Neural progenitor cell (in vitro differentiated cells): Measurements from ENCODE around the gene SELENOO. TPM values are rescaled to one million over a fixed set of nuclear protein-coding genes. Genes with fewer than 3 reads are reported as not detected.

Experiments
- DNase-seq: peaks from one replicate; pipeline ENCODE4 v3.0.0-alpha.2; 2016; ENCODE audit warnings: low spot score
- H2AFZ ChIP-seq: fragments of 200-600 bp; sonication (generic); replicated peaks from 2 replicates; pipeline ENCODE4 v1.6.1; 2016; ENCODE audit warnings: antibody characterized with exemption
- H3F3A ChIP-seq: fragments of 200-600 bp; sonication (generic); 2 replicates; pipeline ENCODE4 v1.6.1; 2016; ENCODE audit warnings: antibody characterized with exemption, low read depth
- H3K27ac ChIP-seq: fragments of 200-600 bp; sonication (generic); 2 replicates; pipeline ENCODE4 v1.5.1; 2016; ENCODE audit warnings: mild to moderate bottlenecking
- H3K27me3 ChIP-seq: fragments of 200-600 bp; sonication (generic); 2 replicates; pipeline ENCODE4 v1.6.1; 2016; ENCODE audit warnings: mild to moderate bottlenecking, moderate library complexity
- H3K36me3 ChIP-seq: fragments of 200-600 bp; sonication (generic); 2 replicates; pipeline ENCODE4 v1.5.1; 2016
- H3K4me1 ChIP-seq: fragments of 200-600 bp; sonication (generic); 2 replicates; pipeline ENCODE4 v1.6.1; 2016; ENCODE audit warnings: mixed run types
- H3K4me2 ChIP-seq: fragments of 200-600 bp; sonication (generic); 2 replicates; pipeline ENCODE4 v1.6.1; 2016
- H3K4me3 ChIP-seq: fragments of 200-600 bp; sonication (generic); 2 replicates; pipeline ENCODE4 v1.5.1; 2016
- H3K79me2 ChIP-seq: fragments of 200-600 bp; sonication (generic); 2 replicates; pipeline ENCODE4 v1.6.1; 2016; ENCODE audit warnings: low read depth
- H3K9ac ChIP-seq: fragments of 200-600 bp; sonication (generic); 2 replicates; pipeline ENCODE4 v1.6.1; 2016
- H3K9me3 ChIP-seq: fragments of 200-600 bp; sonication (generic); 2 replicates; pipeline ENCODE4 v1.5.1; 2016; ENCODE audit warnings: low read depth
- H4K20me1 ChIP-seq: fragments of 200-600 bp; sonication (generic); 2 replicates; pipeline ENCODE4 v1.6.1; 2016; ENCODE audit warnings: low read depth
- H3K27ac Mint-ChIP-seq: 3 replicates; pipeline ENCODE4 v1.8.0; 2021; ENCODE audit warnings: mixed read lengths
- H3K27me3 Mint-ChIP-seq: 2 replicates; pipeline ENCODE4 v1.8.0; 2022; ENCODE audit warnings: low read depth, mild to moderate bottlenecking, inconsistent platforms, moderate library complexity, mixed read lengths; ENCODE audit not compliant: insufficient read depth
- H3K36me3 Mint-ChIP-seq: 3 replicates; pipeline ENCODE4 v1.8.0; 2021; ENCODE audit warnings: mixed read lengths
- H3K4me1 Mint-ChIP-seq: 3 replicates; pipeline ENCODE4 v1.8.0; 2021; ENCODE audit warnings: mixed read lengths
- H3K4me3 Mint-ChIP-seq: 3 replicates; pipeline ENCODE4 v1.8.0; 2021; ENCODE audit warnings: mild to moderate bottlenecking, moderate library complexity, mixed read lengths
- H3K9me3 Mint-ChIP-seq: 3 replicates; pipeline ENCODE4 v1.8.0; 2020; ENCODE audit warnings: mixed read lengths
- CTCF ChIP-seq: fragments of 200-600 bp; sonication (generic); IDR thresholded peaks from 2 replicates; pipeline ENCODE4 v1.5.1; 2017; ENCODE audit warnings: antibody characterized with exemption, mild to moderate bottlenecking
- EZH2 ChIP-seq: fragments of 200-600 bp; sonication (generic); IDR thresholded peaks from 2 replicates; pipeline ENCODE4 v1.6.1; 2017; ENCODE audit warnings: antibody characterized with exemption, mild to moderate bottlenecking, moderate library complexity
- EZH2phosphoT487 ChIP-seq: fragments of 200-600 bp; sonication (generic); IDR thresholded peaks from 2 replicates; pipeline ENCODE4 v1.6.1; 2017; ENCODE audit warnings: antibody characterized with exemption
- total RNA-seq: library from RNA; depleted of rRNA; stranded (reverse); fragments of >200 nt; gene quantifications from 2 replicates; pipeline ENCODE4 v1.2.3, GENCODE V29; 2015; ENCODE audit warnings: low replicate concordance

The SELENOO gene
- total RNA-seq, 1 donor from 2014 or later: 7.6 TPM

- Mint-ChIP-seq H3K4me1 (peaks cover 11% of the 10 kb centered on the region), H3K36me3 (peaks cover 1% of the 10 kb centered on the region), H3K27ac (peak overlapping the region; percentile 98), H3K27me3 (peaks cover 3% of the 10 kb centered on the region), H3K9me3 (no peaks in the 10 kb centered on the region), H3K4me3 (peak overlapping the region; percentile 97)
- no peaks in the 10 kb centered on the region for H3K36me3 ChIP-seq
- H3K4me3 ChIP-seq: peak overlapping the region; percentile 67
- no peaks in the 10 kb centered on the region for H3K9me3 ChIP-seq
- H3K27me3 ChIP-seq: peaks cover 16% of the 10 kb centered on the region
- H2AFZ ChIP-seq: no peak overlapping the region
- H4K20me1 ChIP-seq: peaks cover 45% of the 10 kb centered on the region
- H3K4me2 ChIP-seq: peak overlapping the region; percentile 94
- peak; percentile 61 for DNase-seq
- H3K9ac ChIP-seq: peak overlapping the region; percentile 21
- no peak overlapping the region for H3K27ac ChIP-seq
- peaks cover 19% of the 10 kb centered on the region for H3K79me2 ChIP-seq
- TF ChIP-seq CTCF (no peak), EZH2 (no peak), EZH2phosphoT487 (no peak)
- H3F3A ChIP-seq: peaks cover 6% of the 10 kb centered on the region
- peaks cover 14% of the 10 kb centered on the region for H3K4me1 ChIP-seq
Measured at GRCh38 chr22:50186181-50186714, 14.6 kb upstream of the SELENOO start.

GRCh38 chr22:50186761-50187523 is 13.9 kb upstream of the SELENOO start:
- Histone ChIP-seq H3K27ac (no peak overlapping the region), H3K4me2 (peak overlapping the region; percentile 94), H3K79me2 (peaks cover 26% of the 10 kb centered on the region), H4K20me1 (peaks cover 52% of the 10 kb centered on the region), H3K9ac (peak overlapping the region; percentile 21), H3K27me3 (peaks cover 16% of the 10 kb centered on the region), H2AFZ (no peak overlapping the region), H3K4me3 (peak overlapping the region; percentile 67), H3F3A (peaks cover 6% of the 10 kb centered on the region), H3K36me3 (no peaks in the 10 kb centered on the region), H3K4me1 (peaks cover 14% of the 10 kb centered on the region), H3K9me3 (no peaks in the 10 kb centered on the region)
- Mint-ChIP-seq H3K4me1 (peaks cover 13% of the 10 kb centered on the region), H3K27ac (peak overlapping the region; percentile 98), H3K36me3 (peaks cover 5% of the 10 kb centered on the region), H3K27me3 (peaks cover 3% of the 10 kb centered on the region), H3K9me3 (no peaks in the 10 kb centered on the region), H3K4me3 (peak overlapping the region; percentile 97)
- peak; percentile 51 for DNase-seq
- no peak for TF ChIP-seq EZH2
- TF ChIP-seq EZH2phosphoT487: no peak
- no peak for TF ChIP-seq CTCF

GRCh38 chr22:50188356-50188755 is 12.5 kb upstream of the SELENOO start:
- Mint-ChIP-seq H3K4me3 (no peak overlapping the region), H3K36me3 (peaks cover 5% of the 10 kb centered on the region), H3K27ac (no peak overlapping the region), H3K4me1 (peaks cover 13% of the 10 kb centered on the region), H3K9me3 (no peaks in the 10 kb centered on the region), H3K27me3 (no peaks in the 10 kb centered on the region)
- TF ChIP-seq CTCF (no peak), EZH2 (no peak), EZH2phosphoT487 (no peak)
- H4K20me1 ChIP-seq: peaks cover 53% of the 10 kb centered on the region
- H3K9ac ChIP-seq: no peak overlapping the region
- H3F3A ChIP-seq: peaks cover 6% of the 10 kb centered on the region
- peaks cover 26% of the 10 kb centered on the region for H3K79me2 ChIP-seq
- H3K9me3 ChIP-seq: no peaks in the 10 kb centered on the region
- H3K27me3 ChIP-seq: peaks cover 16% of the 10 kb centered on the region
- H3K4me2 ChIP-seq: no peak overlapping the region
- no peak overlapping the region for H3K27ac ChIP-seq
- H2AFZ ChIP-seq: no peak overlapping the region
- H3K4me1 ChIP-seq: peaks cover 14% of the 10 kb centered on the region
- no peak for DNase-seq
- H3K36me3 ChIP-seq: no peaks in the 10 kb centered on the region
- H3K4me3 ChIP-seq: no peak overlapping the region
